Esophagus muscularis mucosa (tissue), 3 donors: ENCODE measurements around the gene C4orf36.

Experiments
- EP300 ChIP-seq: sonication (generic); formaldehyde crosslinking; IDR thresholded peaks from one replicate; pipeline ENCODE4 v1.6.1; 2017; ENCODE audit warnings: antibody characterized with exemption
- TF ChIP-seq, protein P1 (sequence below), 3 experiments: fragments of 200-600 bp in 2 of 3; fragments of 450-650 bp in 1 of 3; sonication (generic) in 2 of 3; IDR thresholded peaks; one replicate each; pipeline ENCODE4 v1.5.1; 2017 to 2019; ENCODE audit warnings: antibody characterized with exemption in 3 of 3, mild to moderate bottlenecking in 2 of 3, moderate library complexity in 1 of 3

DNA sequence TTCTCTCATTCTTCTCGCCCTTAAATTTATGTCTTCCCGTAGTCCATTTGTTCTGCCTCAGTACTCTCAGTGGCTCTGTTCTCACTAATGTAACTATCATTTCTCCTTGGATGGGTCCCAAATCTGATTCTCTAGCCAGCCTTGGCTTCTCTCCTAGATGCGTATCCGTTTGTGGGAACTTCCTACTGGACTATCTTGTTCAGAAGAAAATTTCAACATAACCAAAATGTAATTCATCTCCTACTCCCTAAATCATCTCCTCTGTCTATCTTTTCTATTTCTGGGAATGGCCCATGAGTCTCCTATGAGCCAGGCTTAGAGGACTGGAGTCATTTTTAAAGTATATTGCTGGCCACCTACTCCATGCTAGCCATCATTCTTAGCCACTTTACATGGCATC, 4.4 kb upstream of the C4orf36 start:
- TF ChIP-seq, protein P1, sequence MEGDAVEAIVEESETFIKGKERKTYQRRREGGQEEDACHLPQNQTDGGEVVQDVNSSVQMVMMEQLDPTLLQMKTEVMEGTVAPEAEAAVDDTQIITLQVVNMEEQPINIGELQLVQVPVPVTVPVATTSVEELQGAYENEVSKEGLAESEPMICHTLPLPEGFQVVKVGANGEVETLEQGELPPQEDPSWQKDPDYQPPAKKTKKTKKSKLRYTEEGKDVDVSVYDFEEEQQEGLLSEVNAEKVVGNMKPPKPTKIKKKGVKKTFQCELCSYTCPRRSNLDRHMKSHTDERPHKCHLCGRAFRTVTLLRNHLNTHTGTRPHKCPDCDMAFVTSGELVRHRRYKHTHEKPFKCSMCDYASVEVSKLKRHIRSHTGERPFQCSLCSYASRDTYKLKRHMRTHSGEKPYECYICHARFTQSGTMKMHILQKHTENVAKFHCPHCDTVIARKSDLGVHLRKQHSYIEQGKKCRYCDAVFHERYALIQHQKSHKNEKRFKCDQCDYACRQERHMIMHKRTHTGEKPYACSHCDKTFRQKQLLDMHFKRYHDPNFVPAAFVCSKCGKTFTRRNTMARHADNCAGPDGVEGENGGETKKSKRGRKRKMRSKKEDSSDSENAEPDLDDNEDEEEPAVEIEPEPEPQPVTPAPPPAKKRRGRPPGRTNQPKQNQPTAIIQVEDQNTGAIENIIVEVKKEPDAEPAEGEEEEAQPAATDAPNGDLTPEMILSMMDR (IDR thresholded peaks at IDR 0.05) = no peak
- no peak for TF ChIP-seq EP300
